Effector CD4-positive, alpha-beta T cell (primary cell): ENCODE measurements around the gene SLC5A12. TPM values are rescaled to one million over a fixed set of nuclear protein-coding genes. Genes with fewer than 3 reads are reported as not detected.

Experiments used
- DNase-seq: peaks from one replicate; pipeline ENCODE4 v3.0.0-alpha.2; 2020
- total RNA-seq: gene quantifications from one replicate; lab custom pipeline; 2026; lab: John Stamatoyannopoulos, UW

The SLC5A12 gene, protein sequence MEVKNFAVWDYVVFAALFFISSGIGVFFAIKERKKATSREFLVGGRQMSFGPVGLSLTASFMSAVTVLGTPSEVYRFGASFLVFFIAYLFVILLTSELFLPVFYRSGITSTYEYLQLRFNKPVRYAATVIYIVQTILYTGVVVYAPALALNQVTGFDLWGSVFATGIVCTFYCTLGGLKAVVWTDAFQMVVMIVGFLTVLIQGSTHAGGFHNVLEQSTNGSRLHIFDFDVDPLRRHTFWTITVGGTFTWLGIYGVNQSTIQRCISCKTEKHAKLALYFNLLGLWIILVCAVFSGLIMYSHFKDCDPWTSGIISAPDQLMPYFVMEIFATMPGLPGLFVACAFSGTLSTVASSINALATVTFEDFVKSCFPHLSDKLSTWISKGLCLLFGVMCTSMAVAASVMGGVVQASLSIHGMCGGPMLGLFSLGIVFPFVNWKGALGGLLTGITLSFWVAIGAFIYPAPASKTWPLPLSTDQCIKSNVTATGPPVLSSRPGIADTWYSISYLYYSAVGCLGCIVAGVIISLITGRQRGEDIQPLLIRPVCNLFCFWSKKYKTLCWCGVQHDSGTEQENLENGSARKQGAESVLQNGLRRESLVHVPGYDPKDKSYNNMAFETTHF
- total RNA-seq = not detected

- no peak for DNase-seq
These were observed at the start of gene SLC5A12 for GRCh38 chr11:26721948-26722475. TSS of gene SLC5A12 (minus strand) at chr11:26722060. CDS start at chr11:26721714, 346 bp downstream.

DNA sequence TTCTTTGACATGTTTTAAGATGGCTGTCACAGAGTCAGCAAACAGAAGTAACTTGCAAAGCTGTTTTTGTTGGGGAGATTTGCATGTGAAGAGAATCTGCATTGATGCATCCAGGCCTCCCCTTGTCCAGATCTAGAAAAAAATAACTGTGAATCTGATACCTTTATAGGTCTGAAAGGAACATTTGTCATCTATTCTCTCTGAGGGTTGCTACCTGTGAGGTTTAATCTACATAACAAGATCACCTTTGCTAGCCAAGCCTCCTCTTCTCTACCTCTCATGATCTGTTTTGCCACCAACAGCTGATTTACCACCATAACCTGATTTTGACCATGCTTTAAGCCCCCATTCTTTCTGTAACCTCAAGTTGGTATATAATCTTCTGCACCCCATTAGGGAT, 47.2 kb upstream of the SLC5A12 start:
- no peak for DNase-seq

- no peak for DNase-seq
These were observed 45.2 kb upstream of the SLC5A12 start for GRCh38 chr11:26767060-26767459.

DNA sequence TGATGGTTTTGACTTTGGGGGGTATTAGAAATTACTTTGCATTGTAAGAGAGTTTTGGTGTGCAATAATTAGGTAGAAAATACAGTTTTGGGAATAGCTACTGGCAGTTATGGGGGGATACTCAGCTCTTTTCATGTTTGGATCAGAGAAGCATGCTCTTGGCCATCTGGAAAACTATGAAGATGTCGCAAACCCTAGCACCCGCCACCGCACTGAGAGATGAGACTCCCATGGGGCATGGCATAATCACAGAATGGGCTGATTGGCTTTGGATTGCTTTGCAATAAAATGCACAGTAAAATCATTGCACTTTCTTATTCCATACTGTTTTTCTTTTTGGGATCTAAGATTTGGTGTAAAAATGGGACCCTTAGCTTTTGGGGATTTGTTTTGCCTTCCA, 43.5 kb upstream of the SLC5A12 start:
- no peak for DNase-seq

GRCh38 chr11:26764825-26765224, 43.0 kb upstream of the SLC5A12 start:
- no peak for DNase-seq

DNA sequence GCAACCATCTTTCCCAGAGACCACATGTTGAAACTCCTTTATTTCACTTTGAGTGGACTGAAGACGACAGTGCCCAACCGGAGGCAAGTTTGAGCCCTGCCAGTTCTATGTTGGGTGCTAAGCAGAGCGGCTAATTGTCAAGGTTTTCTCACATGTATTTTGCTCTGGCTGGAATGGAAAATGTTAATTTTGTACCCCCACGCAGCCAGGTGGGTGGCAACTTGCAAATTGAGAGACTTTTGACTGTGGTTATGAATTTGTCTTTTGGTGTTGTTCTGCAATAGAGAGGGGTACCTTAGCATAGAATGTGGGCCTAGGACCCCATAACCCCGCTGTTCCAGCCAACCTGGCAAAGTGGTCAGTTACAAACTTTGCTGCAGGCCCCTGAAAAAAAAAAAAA, 42.5 kb upstream of the SLC5A12 start:
- no peak for DNase-seq

- no peak for DNase-seq
These were observed 40.2 kb upstream of the SLC5A12 start for GRCh38 chr11:26762089-26762488.

GRCh38 chr11:26761361-26761809, 39.5 kb upstream of the SLC5A12 start:
- no peak for DNase-seq

- DNase-seq = no peak
These were observed 36.1 kb upstream of the SLC5A12 start for GRCh38 chr11:26757995-26758394.

- no peak for DNase-seq
These were observed 33.9 kb upstream of the SLC5A12 start for GRCh38 chr11:26755762-26756161.

- no peak for DNase-seq
These were observed 32.1 kb upstream of the SLC5A12 start for GRCh38 chr11:26753723-26754504.

DNA sequence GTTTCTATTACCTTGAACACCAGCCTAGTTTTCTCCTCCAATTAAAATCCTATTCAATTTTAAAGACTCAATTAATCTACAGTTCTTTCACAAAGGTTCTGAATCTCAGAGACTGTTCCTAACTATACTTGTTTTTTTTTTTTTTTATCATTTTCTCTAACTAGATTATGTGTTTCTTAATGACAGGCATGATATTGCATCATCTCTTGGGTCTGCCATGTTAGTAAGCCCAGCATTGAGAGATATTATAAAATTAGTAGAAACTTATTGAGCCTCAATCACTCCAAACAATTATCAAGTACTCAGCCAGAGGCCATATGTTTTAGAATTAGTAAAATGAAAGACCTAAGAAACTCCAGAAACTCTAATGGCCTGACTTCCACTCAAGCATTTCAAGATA, 28.1 kb upstream of the SLC5A12 start:
- DNase-seq = no peak

- DNase-seq = no peak
These were observed 21.8 kb upstream of the SLC5A12 start for GRCh38 chr11:26743622-26744021.

DNA sequence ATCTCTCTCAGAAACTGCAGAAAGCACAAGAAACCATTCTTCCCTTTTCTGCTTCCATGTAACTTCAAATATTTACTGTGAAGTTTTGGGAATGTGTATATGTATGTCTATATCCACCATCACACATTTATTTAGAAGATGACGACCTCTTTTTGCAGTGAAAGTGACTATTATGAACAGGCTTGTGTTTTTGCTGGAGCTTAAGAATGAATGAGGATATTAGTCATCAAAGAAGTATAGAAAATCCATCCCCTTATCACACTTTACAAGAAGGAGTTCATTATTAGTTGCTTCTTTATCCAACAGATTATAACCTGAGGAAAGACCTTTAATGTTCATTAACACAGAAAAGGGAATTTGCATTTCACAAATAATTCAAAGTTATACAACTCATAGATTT, 21.1 kb upstream of the SLC5A12 start:
- DNase-seq = no peak

- no peak for DNase-seq
These were observed 19.2 kb upstream of the SLC5A12 start for GRCh38 chr11:26741036-26741435.

GRCh38 chr11:26739366-26740073, 17.7 kb upstream of the SLC5A12 start:
- no peak for DNase-seq

- DNase-seq = no peak
These were observed 12.8 kb upstream of the SLC5A12 start for GRCh38 chr11:26734691-26735090.

GRCh38 chr11:26731084-26731456, 9.2 kb upstream of the SLC5A12 start:
- DNase-seq = no peak

DNA sequence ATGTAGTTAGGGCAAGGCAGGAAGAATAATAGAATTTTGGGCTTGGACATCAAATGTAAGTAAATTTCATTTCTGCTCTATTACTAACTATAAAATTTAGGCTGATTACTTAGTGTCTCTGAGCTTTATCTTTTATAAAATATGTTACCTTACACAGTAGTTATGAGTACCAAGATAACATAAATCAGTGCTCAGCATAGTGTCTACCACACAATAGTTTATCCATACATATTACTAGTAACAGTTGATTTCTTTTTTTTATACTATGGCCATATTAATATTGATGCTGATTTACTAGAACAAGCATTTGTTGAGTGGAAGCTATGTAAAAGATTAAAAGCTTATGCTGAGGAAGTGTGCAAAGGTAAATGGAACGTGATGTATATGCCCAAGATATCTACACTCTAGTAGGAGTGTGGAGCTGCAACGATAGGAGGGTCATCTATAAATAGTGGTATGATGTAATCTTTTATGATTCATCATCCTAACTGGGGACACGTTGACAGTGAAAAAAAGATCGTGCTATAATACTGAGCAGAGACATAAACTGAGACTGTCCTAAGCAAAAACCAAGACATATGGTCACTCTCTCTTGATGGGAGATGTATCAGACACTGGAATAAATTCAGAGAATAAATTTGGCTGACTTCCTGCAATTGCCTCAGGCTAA, 8.7 kb upstream of the SLC5A12 start:
- DNase-seq = no peak

GRCh38 chr11:26729284-26729683, 7.4 kb upstream of the SLC5A12 start:
- no peak for DNase-seq

- DNase-seq = no peak
These were observed 5.1 kb upstream of the SLC5A12 start for GRCh38 chr11:26726960-26727359.

- no peak for DNase-seq
These were observed 1.9 kb downstream of the SLC5A12 start for GRCh38 chr11:26719998-26720397.
